Measurements from ENCODE around the gene TRIM40.

Gene TRIM40

DNA sequence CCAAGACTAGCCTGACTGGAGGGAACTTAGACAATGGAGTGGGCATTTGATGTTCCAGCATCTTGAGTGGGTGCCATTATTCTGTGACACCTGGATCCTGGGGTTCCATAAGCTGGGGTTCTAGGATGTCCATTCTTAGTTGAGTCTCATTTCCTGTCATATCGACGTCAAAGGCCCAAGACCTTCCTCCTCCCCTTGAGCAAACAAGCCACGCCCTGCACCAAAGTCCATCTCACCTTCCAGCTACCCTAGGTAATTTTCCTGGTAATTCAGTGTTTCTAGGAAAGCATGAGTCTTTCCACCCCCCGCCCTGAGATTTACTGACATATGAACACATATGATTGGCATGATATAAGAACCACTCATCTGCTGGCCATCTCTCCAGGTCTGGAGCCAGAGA is at the start of gene TRIM40:
Gene TRIM40, plus strand, starts transcription at position 384 of the 400 bp plus-strand sequence. CDS start 897 bp downstream, outside the sequence.
- DNase-seq (ENCODE audit: low read depth): no peak

DNA sequence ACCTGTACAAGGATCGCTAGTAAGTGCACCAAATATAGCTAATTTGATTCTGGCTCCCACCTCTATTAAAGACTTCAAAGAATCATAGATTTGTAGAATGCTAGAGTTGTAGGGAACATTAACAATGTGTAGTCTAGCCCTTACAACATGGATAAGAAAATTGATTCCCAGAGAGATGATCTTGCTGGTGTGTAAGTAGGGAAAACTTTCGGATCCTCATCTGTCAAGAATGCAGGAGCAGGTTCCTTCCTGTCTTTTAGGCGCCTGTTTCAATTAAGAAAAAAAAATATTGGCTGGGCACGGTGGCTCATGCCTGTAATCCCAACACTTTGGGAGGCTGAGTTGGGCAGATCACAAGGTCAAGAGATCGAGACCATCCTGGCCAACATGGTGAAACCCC is 48.1 kb upstream of the TRIM40 start:
- no peak for DNase-seq (ENCODE audit: low read depth)

GRCh38 chr6:30091577-30092381 is 44.2 kb upstream of the TRIM40 start:
- DNase-seq (ENCODE audit: low read depth): no peak

DNA sequence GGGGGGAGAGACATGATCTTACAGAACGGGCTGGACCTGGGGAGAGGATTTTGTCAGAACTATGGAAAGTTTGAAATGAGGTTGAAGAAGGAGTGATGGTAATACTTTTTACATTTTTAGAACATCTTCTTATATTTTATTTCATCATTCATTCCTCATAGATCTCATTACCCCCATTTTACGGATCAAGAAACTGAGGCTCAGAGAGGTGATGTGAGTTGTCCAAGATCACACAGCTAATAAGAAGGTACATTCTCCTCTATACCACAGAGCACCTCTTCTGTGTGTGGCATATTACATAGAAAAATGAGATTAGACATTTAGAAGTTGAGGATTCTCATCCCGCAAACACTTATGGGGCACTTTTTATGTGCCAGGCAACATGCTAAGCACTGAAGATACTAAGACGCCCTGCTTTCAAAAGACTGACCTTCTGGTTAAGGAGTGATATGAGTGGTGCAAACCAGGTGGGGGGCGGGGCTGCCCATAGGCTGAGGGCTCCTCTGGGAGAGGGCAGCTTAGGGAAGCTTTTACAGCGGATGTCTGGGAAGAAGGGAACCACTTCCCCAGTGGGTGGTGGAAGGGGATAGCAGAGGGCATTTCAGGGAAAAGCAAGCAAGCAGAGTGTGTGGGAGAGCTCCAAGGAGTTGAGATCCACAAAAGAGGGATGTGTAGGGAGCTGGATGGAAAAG is 42.9 kb upstream of the TRIM40 start:
- DNase-seq (ENCODE audit: low read depth): no peak

DNA sequence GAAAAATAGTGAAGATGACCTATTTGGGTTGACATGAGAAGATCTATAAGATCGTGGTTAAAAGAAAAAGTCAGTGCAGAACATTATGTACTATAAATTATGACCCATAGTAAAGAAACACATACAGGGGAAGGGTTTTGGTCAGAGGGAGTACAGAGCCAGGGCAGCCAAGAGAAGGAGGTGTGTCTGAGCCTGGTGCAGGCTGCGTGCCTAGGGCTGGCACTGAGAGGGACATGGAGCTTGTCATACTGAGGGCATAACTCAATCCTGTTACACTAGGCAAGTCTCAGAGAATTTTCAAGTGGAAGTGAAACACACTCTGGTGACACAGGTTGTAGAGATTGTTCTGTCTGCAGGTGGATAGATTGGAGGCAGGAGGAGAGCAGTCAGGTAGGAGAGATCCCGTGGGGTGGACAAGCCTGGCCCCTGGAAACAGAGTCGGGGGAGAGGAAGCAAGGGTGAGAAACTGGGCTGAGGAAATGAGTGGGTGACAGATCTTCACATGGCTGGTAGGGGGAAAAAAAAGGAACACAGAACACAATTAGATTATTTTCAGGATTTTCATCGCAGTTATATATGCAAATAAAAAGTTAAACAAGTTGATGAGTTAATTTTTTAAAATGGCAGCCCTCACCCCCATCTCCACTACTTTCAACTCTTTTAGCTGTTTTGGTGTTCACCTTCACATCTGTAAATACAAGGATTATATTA is 41.8 kb upstream of the TRIM40 start:
- no peak for DNase-seq (ENCODE audit: low read depth)

- no peak for DNase-seq (ENCODE audit: low read depth)
Measured at GRCh38 chr6:30096829-30097228, 39.1 kb upstream of the TRIM40 start.

GRCh38 chr6:30097902-30098768 is 37.8 kb upstream of the TRIM40 start:
- DNase-seq (ENCODE audit: low read depth): no peak

- DNase-seq (ENCODE audit: low read depth): no peak
Measured at GRCh38 chr6:30100154-30100553, 35.8 kb upstream of the TRIM40 start.

GRCh38 chr6:30100585-30101443 is 35.1 kb upstream of the TRIM40 start:
- DNase-seq (ENCODE audit: low read depth): no peak

DNA sequence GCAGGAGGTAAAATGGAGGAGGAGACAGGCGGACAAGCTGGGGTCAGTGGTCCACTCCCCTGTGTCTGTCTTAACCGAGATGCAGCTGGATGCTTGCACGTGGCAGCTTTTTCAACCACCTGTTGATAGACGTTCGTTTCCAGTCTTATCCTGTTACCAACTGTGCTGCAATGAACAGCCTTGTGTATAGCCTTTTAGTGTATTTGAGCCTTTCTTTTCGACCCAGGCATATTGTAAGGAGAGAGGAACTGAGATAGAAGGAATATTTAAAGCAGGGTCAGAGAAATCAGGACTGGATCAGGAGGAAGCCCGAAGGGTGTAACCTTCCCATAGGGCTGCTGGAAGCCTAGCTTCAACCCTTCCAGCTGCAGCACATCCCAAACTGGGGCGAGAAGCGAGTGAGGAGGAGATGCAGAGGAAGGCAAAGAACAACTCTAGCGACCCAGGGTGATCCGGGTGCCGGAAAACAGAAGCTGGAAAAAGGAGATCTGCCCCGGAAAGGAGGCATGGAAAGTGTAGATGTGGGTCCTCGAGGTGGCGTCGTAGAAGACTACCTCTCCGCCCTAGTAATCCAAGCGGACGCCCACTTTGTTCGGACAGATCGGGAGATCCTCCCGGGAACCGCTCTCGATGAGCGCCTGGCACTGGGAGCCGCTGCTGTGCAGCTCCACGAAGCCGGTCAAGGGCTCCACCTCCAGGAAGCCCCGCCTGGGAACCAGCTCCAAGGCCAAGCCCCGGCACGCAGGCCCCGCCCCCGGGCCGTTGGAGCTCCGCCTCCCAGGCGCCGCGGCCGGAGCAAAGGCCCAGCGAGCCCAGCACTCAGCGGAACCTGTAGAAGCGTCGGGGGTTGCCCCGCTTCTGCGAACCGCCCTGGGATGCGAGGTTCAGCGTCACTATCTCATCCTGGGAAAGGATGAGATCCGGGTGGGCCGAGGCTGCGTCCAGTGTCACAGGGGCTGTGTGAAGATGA is 34.2 kb upstream of the TRIM40 start:
- peak; percentile 31 for DNase-seq (ENCODE audit: low read depth)

DNA sequence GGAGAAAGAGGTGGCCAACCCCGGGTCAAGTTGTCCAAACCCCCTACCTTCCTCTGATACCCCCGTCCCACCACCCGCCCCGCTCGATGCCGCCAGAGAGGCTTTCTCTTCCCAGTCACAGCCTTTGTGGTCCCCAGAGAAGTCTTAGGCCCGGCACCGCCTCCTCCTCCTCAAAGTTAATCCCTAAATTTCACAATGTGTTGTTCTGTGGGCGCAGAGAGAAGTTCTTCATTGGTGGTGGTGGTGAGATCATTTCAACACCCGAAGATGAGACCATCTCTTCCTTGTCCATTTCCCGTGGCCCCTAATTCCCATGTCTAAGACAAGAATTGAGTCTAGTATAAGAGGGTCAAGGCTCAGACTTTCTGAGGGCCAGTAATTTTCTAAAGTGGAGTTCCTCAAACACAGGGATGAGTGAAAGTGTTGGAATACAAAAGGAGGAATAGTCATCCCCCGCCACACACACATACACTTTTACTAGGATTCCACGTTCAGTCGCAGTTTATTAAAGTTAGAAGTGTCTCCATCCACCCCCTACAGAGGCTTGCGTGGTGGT is 33.4 kb upstream of the TRIM40 start:
- no peak for DNase-seq (ENCODE audit: low read depth)

- peak; percentile 23 for DNase-seq (ENCODE audit: low read depth)
Measured at GRCh38 chr6:30102970-30103871, 32.7 kb upstream of the TRIM40 start.

- no peak for DNase-seq (ENCODE audit: low read depth)
Measured at GRCh38 chr6:30103872-30104179, 32.1 kb upstream of the TRIM40 start.

DNA sequence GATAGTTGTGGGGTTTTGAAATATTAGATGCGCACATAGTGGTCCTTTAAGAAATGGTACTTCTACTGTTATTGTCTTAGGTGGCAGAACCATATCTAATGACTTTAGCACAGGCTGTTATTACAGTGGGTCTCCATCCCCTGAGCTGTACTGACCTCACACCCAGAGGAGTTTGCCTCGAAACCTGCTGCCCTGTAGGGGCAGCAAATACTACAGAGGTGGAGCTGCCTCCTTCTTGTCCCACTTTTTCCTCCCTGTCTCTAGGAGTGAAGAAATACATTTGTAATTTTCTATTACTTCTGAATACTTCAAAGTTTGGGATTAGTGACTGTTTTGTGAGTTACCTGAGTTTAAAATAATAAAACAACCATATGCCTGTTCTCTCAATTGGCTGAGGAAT is 31.3 kb upstream of the TRIM40 start:
- DNase-seq (ENCODE audit: low read depth): no peak

DNA sequence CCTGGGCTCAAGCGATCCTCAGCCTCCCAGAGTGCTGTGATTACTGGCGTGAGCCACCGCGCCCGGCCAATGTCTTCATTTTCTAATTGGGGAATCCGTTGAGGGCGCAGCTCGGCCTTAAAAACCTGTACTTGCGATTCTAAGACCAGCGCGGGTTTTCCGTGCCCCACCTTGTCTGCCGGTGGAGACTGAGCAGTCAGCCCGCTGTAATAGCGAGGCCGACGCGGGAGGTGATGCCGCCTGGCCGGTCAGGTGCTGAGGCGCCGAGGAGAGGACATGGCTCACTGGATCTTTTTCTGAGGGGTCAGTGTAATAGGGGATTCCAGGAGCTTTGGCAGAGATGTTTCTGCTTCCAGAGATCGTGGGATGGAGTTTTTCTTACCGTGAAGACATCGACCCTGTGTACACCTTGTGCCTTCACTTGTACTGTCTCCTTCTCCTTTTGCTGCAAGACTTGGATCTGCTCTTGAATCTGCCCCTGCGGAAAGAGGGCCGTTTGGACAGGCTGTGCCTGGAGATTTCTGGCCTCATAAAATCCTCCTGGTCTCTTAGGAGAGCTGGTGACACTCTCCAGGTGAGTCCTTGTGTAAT is 24.6 kb upstream of the TRIM40 start:
- DNase-seq (ENCODE audit: low read depth): no peak

DNA sequence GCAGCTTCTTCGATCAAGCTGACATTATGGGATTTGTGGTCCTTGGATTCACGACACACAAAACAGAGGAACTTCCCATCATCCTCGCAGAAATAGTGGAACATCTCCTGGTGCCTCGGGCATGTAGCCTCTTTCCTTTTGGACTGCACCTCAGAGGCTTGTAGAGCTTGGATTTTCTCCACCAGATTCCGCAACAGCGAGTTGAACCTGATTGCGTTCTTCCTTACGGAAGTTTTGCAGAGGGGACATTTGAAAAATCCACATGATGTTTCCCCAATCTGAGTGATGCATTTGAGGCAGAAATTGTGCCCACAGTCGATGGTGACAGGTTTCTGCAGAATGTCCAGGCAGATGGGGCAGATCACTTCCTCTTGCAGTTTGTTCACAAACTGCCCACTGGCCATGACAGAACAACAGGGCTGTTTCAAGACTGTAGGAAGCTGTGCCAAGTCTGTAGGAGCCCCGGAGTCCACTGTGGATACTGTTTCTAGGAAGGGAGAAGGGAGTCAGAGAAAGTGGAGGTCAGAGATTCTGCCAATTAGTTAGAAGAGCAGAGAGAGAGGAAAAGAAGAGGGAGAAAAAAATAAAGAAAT is 23.4 kb upstream of the TRIM40 start:
- DNase-seq (ENCODE audit: low read depth): no peak

GRCh38 chr6:30113003-30113759 is 22.8 kb upstream of the TRIM40 start, which contains the start of gene TRIM31:
TRIM31 (minus strand) TSS chr6:30113090; CDS start chr6:30112805, 285 bp downstream.
- DNase-seq (ENCODE audit: low read depth): no peak

Measured in non-pigmented ciliary epithelial cell (primary cell).